AG04449 (cell line): ENCODE data around the gene NCMAP.

ENCODE experiments used
- CTCF ChIA-PET: fragments of 350-600 bp; formaldehyde crosslinking; extraction: SDS; loops from one replicate; lab custom pipeline; 2021; ENCODE audit warnings: antibody characterized with exemption; lab: Yijun Ruan, JAX
- POLR2A ChIA-PET: fragments of 400-600, 350-600 bp; formaldehyde crosslinking; extraction: SDS; loops from one replicate; lab custom pipeline; 2020; ENCODE audit warnings: antibody characterized with exemption, inconsistent platforms; lab: Yijun Ruan, JAX
- DNase-seq: peaks from one replicate; pipeline ENCODE4 v3.0.0-alpha.2; 2010; ENCODE audit warnings: low read depth, low spot score
- H3K4me3 ChIP-seq: 2 replicates; pipeline ENCODE4 v1.5.1; 2011; ENCODE audit warnings: low read depth, mild to moderate bottlenecking, control low read depth, low read length
- CTCF ChIP-seq: IDR thresholded peaks from one replicate; pipeline ENCODE4 v1.5.1; 2011; ENCODE audit warnings: mild to moderate bottlenecking, moderate library complexity, low read length, control low read depth, inconsistent platforms; ENCODE audit not compliant: insufficient read depth; ENCODE audit errors: missing control alignments

Gene NCMAP

GRCh38 chr1:24654010-24654409 lies 98.1 kb downstream of the NCMAP start:
- no peak overlapping the region for H3K4me3 ChIP-seq
- no peak for TF ChIP-seq CTCF
- ChIA-PET CTCF (interaction anchor here (1.0 to 2.4 kb wide), 6 partner anchors 10 to 261 kb away, joined by 3 to 9 read pairs (median 3); no protein-coding TSS in a partner anchor), POLR2A (no interaction called here)
- DNase-seq = no peak

GRCh38 chr1:24656046-24656445 lies 100.2 kb downstream of the NCMAP start:
- ChIA-PET POLR2A (no interaction called here), CTCF (interaction anchor here (0.6 to 1.5 kb wide), 4 partner anchors 32 to 506 kb away, joined by 4 to 8 read pairs (median 4); no protein-coding TSS in a partner anchor)
- DNase-seq = no peak
- no peak overlapping the region for H3K4me3 ChIP-seq
- TF ChIP-seq CTCF = no peak

GRCh38 chr1:24657781-24658180 lies 101.9 kb downstream of the NCMAP start:
- ChIA-PET POLR2A (no interaction called here), CTCF (interaction anchor here (0.6 to 1.2 kb wide), 4 partner anchors 10 to 178 kb away, joined by 3 read pairs; no protein-coding TSS in a partner anchor)
- TF ChIP-seq CTCF = no peak
- no peak overlapping the region for H3K4me3 ChIP-seq
- no peak for DNase-seq
